GM18867 (cell line): ENCODE results near the gene FANK1.

ENCODE experiments used
- ATAC-seq: cut with Tn5 transposase; IDR thresholded peaks from one replicate; pipeline ENCODE4 v1.9.1; 2021; ENCODE audit warnings: mild to moderate bottlenecking, moderate library complexity; ENCODE audit not compliant: unreplicated experiment

FANK1 gene

GRCh38 chr10:126058507-126058906 is 162.1 kb downstream of the FANK1 start:
- no peak for ATAC-seq
